ENCODE measurements around the gene CFDP1.

- TF ChIP-seq, protein P1, sequence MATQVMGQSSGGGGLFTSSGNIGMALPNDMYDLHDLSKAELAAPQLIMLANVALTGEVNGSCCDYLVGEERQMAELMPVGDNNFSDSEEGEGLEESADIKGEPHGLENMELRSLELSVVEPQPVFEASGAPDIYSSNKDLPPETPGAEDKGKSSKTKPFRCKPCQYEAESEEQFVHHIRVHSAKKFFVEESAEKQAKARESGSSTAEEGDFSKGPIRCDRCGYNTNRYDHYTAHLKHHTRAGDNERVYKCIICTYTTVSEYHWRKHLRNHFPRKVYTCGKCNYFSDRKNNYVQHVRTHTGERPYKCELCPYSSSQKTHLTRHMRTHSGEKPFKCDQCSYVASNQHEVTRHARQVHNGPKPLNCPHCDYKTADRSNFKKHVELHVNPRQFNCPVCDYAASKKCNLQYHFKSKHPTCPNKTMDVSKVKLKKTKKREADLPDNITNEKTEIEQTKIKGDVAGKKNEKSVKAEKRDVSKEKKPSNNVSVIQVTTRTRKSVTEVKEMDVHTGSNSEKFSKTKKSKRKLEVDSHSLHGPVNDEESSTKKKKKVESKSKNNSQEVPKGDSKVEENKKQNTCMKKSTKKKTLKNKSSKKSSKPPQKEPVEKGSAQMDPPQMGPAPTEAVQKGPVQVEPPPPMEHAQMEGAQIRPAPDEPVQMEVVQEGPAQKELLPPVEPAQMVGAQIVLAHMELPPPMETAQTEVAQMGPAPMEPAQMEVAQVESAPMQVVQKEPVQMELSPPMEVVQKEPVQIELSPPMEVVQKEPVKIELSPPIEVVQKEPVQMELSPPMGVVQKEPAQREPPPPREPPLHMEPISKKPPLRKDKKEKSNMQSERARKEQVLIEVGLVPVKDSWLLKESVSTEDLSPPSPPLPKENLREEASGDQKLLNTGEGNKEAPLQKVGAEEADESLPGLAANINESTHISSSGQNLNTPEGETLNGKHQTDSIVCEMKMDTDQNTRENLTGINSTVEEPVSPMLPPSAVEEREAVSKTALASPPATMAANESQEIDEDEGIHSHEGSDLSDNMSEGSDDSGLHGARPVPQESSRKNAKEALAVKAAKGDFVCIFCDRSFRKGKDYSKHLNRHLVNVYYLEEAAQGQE (IDR thresholded peaks at IDR 0.05; ENCODE audit: low read depth), result no peak
- TF ChIP-seq TEAD4 (IDR thresholded peaks at IDR 0.05) (no peak), CEBPB (IDR thresholded peaks at IDR 0.05) (no peak), USF1 (IDR thresholded peaks at IDR 0.05) (no peak)
Observed at GRCh38 chr16:75280331-75280804, 152.9 kb downstream of the CFDP1 start.
